Aorta (tissue), 5 donors: ENCODE measurements around the gene ASCC1. TPM values are rescaled to one million over a fixed set of nuclear protein-coding genes. Genes with fewer than 3 reads are reported as not detected.

Experiments used
- ATAC-seq: fragments of 200-7000 bp; cut with Tn5 transposase; one replicate; pipeline ENCODE4 v1.9.1; 2022; ENCODE audit warnings: moderate library complexity; ENCODE audit not compliant: low FRiP score
- DNase-seq, 2 donors: peaks; one replicate each; pipeline ENCODE4 v3.0.0-alpha.2; 2020
- H3K27ac ChIP-seq, 2 donors: one replicate each; pipeline ENCODE4 v1.5.1; 2013; ENCODE audit warnings: low read length in 2 of 2, mild to moderate bottlenecking in 2 of 2, moderate library complexity in 2 of 2, control low read depth in 1 of 2, inconsistent platforms in 1 of 2, low read depth in 1 of 2
- H3K27me3 ChIP-seq, 2 donors: one replicate each; pipeline ENCODE4 v1.6.1; 2013; ENCODE audit warnings: control low read depth in 1 of 2, low read length in 1 of 2, mild to moderate bottlenecking in 1 of 2, moderate library complexity in 1 of 2; ENCODE audit not compliant: insufficient read depth in 2 of 2, control insufficient read depth in 1 of 2
- H3K36me3 ChIP-seq, 2 donors: one replicate each; pipeline ENCODE4 v1.6.1; 2013; ENCODE audit warnings: control low read depth in 1 of 2, low read length in 1 of 2, mild to moderate bottlenecking in 1 of 2; ENCODE audit not compliant: insufficient read depth in 2 of 2, control insufficient read depth in 1 of 2
- H3K4me1 ChIP-seq, 2 donors: one replicate each; pipeline ENCODE4 v1.6.1; 2013; ENCODE audit warnings: low read length in 2 of 2, control low read depth in 1 of 2, mild to moderate bottlenecking in 1 of 2, moderate library complexity in 1 of 2; ENCODE audit not compliant: insufficient read depth in 2 of 2, control insufficient read depth in 1 of 2
- H3K4me3 ChIP-seq, 2 donors: one replicate each; pipeline ENCODE4 v1.5.1; 2013; ENCODE audit warnings: low read length in 2 of 2, control low read depth in 1 of 2, mild to moderate bottlenecking in 1 of 2
- H3K9me3 ChIP-seq: one replicate; pipeline ENCODE4 v1.6.1; 2013; ENCODE audit warnings: mild to moderate bottlenecking, low read length; ENCODE audit not compliant: control insufficient read depth
- WGBS, 2 donors: extraction: QIAGEN DNeasy Blood & Tissue Kit; methylation state at CpG; one replicate each; pipeline ENCODE4 v1.1.7; 2013; 5-methylcytosine and 5-hydroxymethylcytosine counted together
- intact Hi-C, 2 donors: fragments of 100-400 bp; cut with DNase I; formaldehyde crosslinking; loops; one replicate each; pipeline versions ENCODE4 v1.14.2 to v1.15.0; 2022
- polyA plus RNA-seq, 2 donors: library from polyadenylated mRNA; stranded (reverse); fragments of 200-250 nt; gene quantifications; one replicate each; pipeline ENCODE4 v1.2.3, GENCODE V29; 2013
- total RNA-seq, 2 donors: library from RNA; stranded (reverse); fragmentation: NEBNext Ultra II Directional; extraction: Animal tissue kit (Norgen Biotek cat#: 25700); gene quantifications; one replicate each; pipeline ENCODE4 v1.2.1, GENCODE V29; 2021
- donor health status: healthy with polysubstance abuse.
- donor health status: Bipolar disorder and iron deficiency.
- donor health status: DM: no; HTN: no; CAD: no.
- donor health status: DM: no; HTN: no; CAD: no.
- donor health status: DM: yes; HTN: yes; CAD: no.

ASCC1 gene
- total and polyA plus RNA-seq, 4 donors: 19.7 to 32.3 (median 22.8) TPM

- 92 to 96% methylated on average over 2 of the region's 2 CpGs for WGBS, 2 donors
- no peak for ATAC-seq
- Histone ChIP-seq H3K9me3 (no peaks in the 10 kb centered on the region), H3K36me3 (peaks cover 0 to 2% of the 10 kb centered on the region in 2 donors), H3K4me1 (no peaks in the 10 kb centered on the region), H3K27ac (no peak overlapping the region), H3K4me3 (no peak overlapping the region), H3K27me3 (no peaks in the 10 kb centered on the region)
- intact Hi-C loops: no loop called here
- DNase-seq: no peak
Measured at GRCh38 chr10:72092987-72093386, 123.1 kb downstream of the ASCC1 start.

- Histone ChIP-seq H3K9me3 (no peaks in the 10 kb centered on the region), H3K4me3 (no peak overlapping the region), H3K4me1 (no peaks in the 10 kb centered on the region), H3K36me3 (peaks cover 0 to 2% of the 10 kb centered on the region in 2 donors), H3K27ac (no peak overlapping the region), H3K27me3 (no peaks in the 10 kb centered on the region)
- 94 to 95% methylated on average over 8 of the region's 8 CpGs for WGBS, 2 donors
- intact Hi-C loops: no loop called here
- ATAC-seq (no peak), DNase-seq (no peak)
Measured at GRCh38 chr10:72092171-72092924, 123.7 kb downstream of the ASCC1 start.

- WGBS, 2 donors: 96% methylated on average over 3 of the region's 3 CpGs
- H3K36me3 ChIP-seq: peaks cover 0 to 2% of the 10 kb centered on the region in 2 donors
- intact Hi-C loops: no loop called here
- ATAC-seq: no peak
- H3K4me3 ChIP-seq: no peak overlapping the region
- DNase-seq: no peak
- H3K4me1 ChIP-seq: no peaks in the 10 kb centered on the region
- H3K27me3 ChIP-seq: no peaks in the 10 kb centered on the region
- H3K9me3 ChIP-seq: no peaks in the 10 kb centered on the region
- H3K27ac ChIP-seq: no peak overlapping the region
Measured at GRCh38 chr10:72090326-72090725, 125.8 kb downstream of the ASCC1 start.

GRCh38 chr10:72089618-72090017, 126.5 kb downstream of the ASCC1 start:
- DNase-seq: no peak
- Histone ChIP-seq H3K9me3 (no peaks in the 10 kb centered on the region), H3K36me3 (peaks cover 0 to 2% of the 10 kb centered on the region in 2 donors), H3K27me3 (no peaks in the 10 kb centered on the region), H3K4me3 (no peak overlapping the region), H3K27ac (no peak overlapping the region), H3K4me1 (no peaks in the 10 kb centered on the region)
- WGBS, 2 donors: 79 to 81% methylated on average over 6 of the region's 6 CpGs
- intact Hi-C loops: no loop called here
- ATAC-seq: no peak

GRCh38 chr10:72088889-72089575, 127.0 kb downstream of the ASCC1 start:
- peaks cover 0 to 2% of the 10 kb centered on the region in 2 donors for H3K36me3 ChIP-seq
- H3K27ac ChIP-seq: no peak overlapping the region
- no peaks in the 10 kb centered on the region for H3K4me1 ChIP-seq
- no peak overlapping the region for H3K4me3 ChIP-seq
- no peak for DNase-seq
- 79 to 85% methylated on average over 14 of the region's 14 CpGs for WGBS, 2 donors
- ATAC-seq: no peak
- no peaks in the 10 kb centered on the region for H3K9me3 ChIP-seq
- intact Hi-C loops: no loop called here
- H3K27me3 ChIP-seq: no peaks in the 10 kb centered on the region

- intact Hi-C loops: no loop called here
- no peak for DNase-seq
- Histone ChIP-seq H3K4me1 (no peaks in the 10 kb centered on the region), H3K27ac (no peak within 1 kb of the TSS), H3K36me3 (peaks cover 0 to 2% of the 10 kb centered on the region in 2 donors), H3K4me3 (peak within 1 kb of the TSS in 1 of 2 donors; percentile 7), H3K27me3 (no peaks in the 10 kb centered on the region), H3K9me3 (no peaks in the 10 kb centered on the region)
- WGBS, 2 donors: 5 to 6% methylated on average over 48 to 65 of the region's 65 CpGs
- peak; percentile 36 for ATAC-seq
Measured at GRCh38 chr10:72087969-72088888, 127.8 kb downstream of the ASCC1 start, which contains the start of gene SPOCK2. SPOCK2 (minus strand) TSS chr10:72088551; CDS start chr10:72088328, 223 bp downstream.

GRCh38 chr10:72087392-72087968, 128.6 kb downstream of the ASCC1 start:
- Histone ChIP-seq H3K9me3 (no peaks in the 10 kb centered on the region), H3K4me3 (no peak overlapping the region), H3K36me3 (peaks cover 0 to 2% of the 10 kb centered on the region in 2 donors), H3K4me1 (no peaks in the 10 kb centered on the region), H3K27me3 (no peaks in the 10 kb centered on the region), H3K27ac (no peak overlapping the region)
- 4 to 5% methylated on average over 32 to 50 of the region's 50 CpGs for WGBS, 2 donors
- DNase-seq (no peak), ATAC-seq (peak; percentile 16)
- intact Hi-C loops: no loop called here
